Lower lobe of right lung (tissue), 2 donors: ENCODE data around the gene CD302. TPM values are rescaled to one million over a fixed set of nuclear protein-coding genes. Genes with fewer than 3 reads are reported as not detected.
A peak's percentile ranks its signal among the peaks of the same experiment; 100 is the strongest.

ENCODE experiments used
- ATAC-seq, 2 donors: fragments of 200-7000 bp; cut with Tn5 transposase; one replicate each; pipeline ENCODE4 v1.9.1; 2020 to 2022; ENCODE audit warnings: mild to moderate bottlenecking in 2 of 2, moderate library complexity in 2 of 2
- DNase-seq: peaks from one replicate; pipeline ENCODE4 v3.0.0-alpha.2; 2020
- H3K27ac ChIP-seq: fragments of 200-600 bp; one replicate; pipeline ENCODE4 v1.8.0; 2022
- H3K27me3 ChIP-seq: fragments of 200-600 bp; one replicate; pipeline ENCODE4 v1.8.0; 2022; ENCODE audit warnings: low read depth
- H3K36me3 ChIP-seq: fragments of 200-600 bp; one replicate; pipeline ENCODE4 v1.8.0; 2022; ENCODE audit warnings: mild to moderate bottlenecking
- H3K4me1 ChIP-seq: fragments of 200-600 bp; one replicate; pipeline ENCODE4 v1.8.0; 2022
- H3K4me3 ChIP-seq: fragments of 200-600 bp; one replicate; pipeline ENCODE4 v1.8.0; 2022; ENCODE audit warnings: mild to moderate bottlenecking
- H3K9me3 ChIP-seq: fragments of 200-600 bp; one replicate; pipeline ENCODE4 v1.8.0; 2022
- intact Hi-C: fragments of 100-400 bp; cut with DNase I; formaldehyde crosslinking; loops from one replicate; pipeline ENCODE4 v1.11.0; 2022
- total RNA-seq: library from RNA; stranded (reverse); fragmentation: NEBNext Ultra II Directional; extraction: Animal tissue kit (Norgen Biotek cat#: 25700); gene quantifications from one replicate; pipeline ENCODE4 v1.2.1, GENCODE V29; 2021
- TF ChIP-seq, protein P1 (sequence below): fragments of 200-600 bp; IDR thresholded peaks from one replicate; pipeline ENCODE4 v1.8.0; 2022; ENCODE audit warnings: antibody characterized with exemption, mild to moderate bottlenecking
- donor health status: DM: no; HTN: yes; CAD: no; lungs with severe emphysema.

Gene CD302
- total RNA-seq, 1 donor from 2014 or later = 100 TPM

- ATAC-seq (no peak), DNase-seq (no peak)
- Histone ChIP-seq H3K4me1 (no peaks in the 10 kb centered on the region), H3K27ac (no peak overlapping the region), H3K36me3 (no peaks in the 10 kb centered on the region), H3K9me3 (no peaks in the 10 kb centered on the region), H3K4me3 (no peak overlapping the region), H3K27me3 (no peaks in the 10 kb centered on the region)
- TF ChIP-seq, protein P1, sequence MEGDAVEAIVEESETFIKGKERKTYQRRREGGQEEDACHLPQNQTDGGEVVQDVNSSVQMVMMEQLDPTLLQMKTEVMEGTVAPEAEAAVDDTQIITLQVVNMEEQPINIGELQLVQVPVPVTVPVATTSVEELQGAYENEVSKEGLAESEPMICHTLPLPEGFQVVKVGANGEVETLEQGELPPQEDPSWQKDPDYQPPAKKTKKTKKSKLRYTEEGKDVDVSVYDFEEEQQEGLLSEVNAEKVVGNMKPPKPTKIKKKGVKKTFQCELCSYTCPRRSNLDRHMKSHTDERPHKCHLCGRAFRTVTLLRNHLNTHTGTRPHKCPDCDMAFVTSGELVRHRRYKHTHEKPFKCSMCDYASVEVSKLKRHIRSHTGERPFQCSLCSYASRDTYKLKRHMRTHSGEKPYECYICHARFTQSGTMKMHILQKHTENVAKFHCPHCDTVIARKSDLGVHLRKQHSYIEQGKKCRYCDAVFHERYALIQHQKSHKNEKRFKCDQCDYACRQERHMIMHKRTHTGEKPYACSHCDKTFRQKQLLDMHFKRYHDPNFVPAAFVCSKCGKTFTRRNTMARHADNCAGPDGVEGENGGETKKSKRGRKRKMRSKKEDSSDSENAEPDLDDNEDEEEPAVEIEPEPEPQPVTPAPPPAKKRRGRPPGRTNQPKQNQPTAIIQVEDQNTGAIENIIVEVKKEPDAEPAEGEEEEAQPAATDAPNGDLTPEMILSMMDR = no peak
- intact Hi-C loops = no loop called here
These were observed 13.2 kb upstream of the CD302 start for GRCh38 chr2:159811232-159811631.

- no peak overlapping the region for H3K4me3 ChIP-seq
- intact Hi-C loops = no loop called here
- TF ChIP-seq, protein P1 = no peak
- DNase-seq (no peak), ATAC-seq (no peak)
- no peaks in the 10 kb centered on the region for H3K9me3 ChIP-seq
- H3K36me3 ChIP-seq = no peaks in the 10 kb centered on the region
- H3K27me3 ChIP-seq = no peaks in the 10 kb centered on the region
- no peaks in the 10 kb centered on the region for H3K4me1 ChIP-seq
- no peak overlapping the region for H3K27ac ChIP-seq
These were observed 10.0 kb upstream of the CD302 start for GRCh38 chr2:159808032-159808425.

GRCh38 chr2:159807183-159808031, 9.4 kb upstream of the CD302 start:
- Histone ChIP-seq H3K4me1 (no peaks in the 10 kb centered on the region), H3K36me3 (no peaks in the 10 kb centered on the region), H3K4me3 (no peak overlapping the region), H3K9me3 (no peaks in the 10 kb centered on the region), H3K27ac (no peak overlapping the region), H3K27me3 (no peaks in the 10 kb centered on the region)
- intact Hi-C loops = no loop called here
- DNase-seq (no peak), ATAC-seq (peak; percentile 66 to 82)
- TF ChIP-seq, protein P1 = peak; percentile 73

DNA sequence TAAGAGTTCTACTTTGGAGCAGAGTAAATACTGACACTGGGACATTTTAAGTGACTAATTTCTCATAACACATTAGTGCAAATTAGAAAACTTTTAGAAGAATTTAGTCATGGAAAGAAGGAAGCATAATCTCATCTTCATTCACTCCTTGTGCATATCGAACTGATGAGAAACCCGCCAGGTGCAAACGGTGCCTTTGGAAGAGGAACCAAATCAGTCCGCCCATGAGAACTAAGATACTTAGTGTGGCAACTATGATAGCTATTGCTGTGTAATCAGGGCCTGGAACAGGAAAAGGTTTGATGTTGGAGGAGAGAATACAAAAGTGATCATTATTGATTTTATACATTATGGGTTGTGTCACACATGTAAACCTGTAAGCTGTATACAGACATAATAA, 6.9 kb upstream of the CD302 start:
- no peaks in the 10 kb centered on the region for H3K27me3 ChIP-seq
- DNase-seq = no peak
- TF ChIP-seq, protein P1 = no peak
- no peak for ATAC-seq
- no peak overlapping the region for H3K4me3 ChIP-seq
- no peaks in the 10 kb centered on the region for H3K9me3 ChIP-seq
- H3K4me1 ChIP-seq = peaks cover 4% of the 10 kb centered on the region
- no peak overlapping the region for H3K27ac ChIP-seq
- intact Hi-C loops = no loop called here
- no peaks in the 10 kb centered on the region for H3K36me3 ChIP-seq

DNA sequence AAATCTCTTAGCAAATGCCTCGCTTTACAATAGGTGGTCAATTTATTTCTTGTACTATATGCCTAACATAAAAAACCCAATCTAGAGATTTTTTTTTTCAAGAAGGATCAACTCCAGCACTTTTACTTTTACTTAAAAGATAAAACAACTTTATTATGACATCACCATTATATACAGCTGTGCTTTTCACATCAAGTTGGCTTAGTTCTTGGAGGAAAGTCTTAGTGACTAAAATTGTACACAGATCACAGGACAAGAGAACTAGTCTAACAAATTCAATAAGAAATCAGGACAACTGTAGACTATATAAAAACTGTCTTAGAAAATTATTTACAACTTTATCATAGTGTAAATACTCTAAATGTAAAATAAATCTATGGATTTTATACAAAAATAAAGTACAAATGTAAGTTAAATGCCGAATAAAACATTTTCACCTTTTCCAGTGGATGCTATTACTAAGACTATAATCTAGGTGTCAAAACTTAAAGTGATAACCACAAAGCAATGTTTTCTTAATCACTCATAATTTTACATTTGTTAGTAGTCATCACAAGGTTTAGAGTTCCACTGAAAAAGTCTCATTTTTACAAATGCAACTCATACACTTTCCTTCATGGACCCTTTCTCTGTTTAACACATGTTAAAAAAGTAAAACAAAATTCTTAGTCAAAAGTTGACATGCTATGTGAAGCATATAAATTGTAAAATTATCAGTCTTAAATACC, 5.4 kb upstream of the CD302 start:
- no peaks in the 10 kb centered on the region for H3K27me3 ChIP-seq
- DNase-seq = no peak
- intact Hi-C loops = no loop called here
- H3K27ac ChIP-seq = no peak overlapping the region
- peaks cover 10% of the 10 kb centered on the region for H3K4me1 ChIP-seq
- TF ChIP-seq, protein P1 = no peak
- no peaks in the 10 kb centered on the region for H3K36me3 ChIP-seq
- ATAC-seq = no peak
- no peak overlapping the region for H3K4me3 ChIP-seq
- H3K9me3 ChIP-seq = no peaks in the 10 kb centered on the region
